ENCODE results near the gene DCAF15.
"Not testable (repeated sequence)": the region's sequence is repeated elsewhere in the genome, so short reads cannot be mapped to it uniquely, and the experiment has no call there.

DCAF15 gene

GRCh38 chr19:13959962-13960862 lies 7.9 kb downstream of the DCAF15 start:
- DNase-seq (ENCODE audit: low read depth in 2 of 2), result no peak

- no peak for DNase-seq (ENCODE audit: low read depth in 2 of 2)
Measured at GRCh38 chr19:13960863-13961784, 8.8 kb downstream of the DCAF15 start.

DNA sequence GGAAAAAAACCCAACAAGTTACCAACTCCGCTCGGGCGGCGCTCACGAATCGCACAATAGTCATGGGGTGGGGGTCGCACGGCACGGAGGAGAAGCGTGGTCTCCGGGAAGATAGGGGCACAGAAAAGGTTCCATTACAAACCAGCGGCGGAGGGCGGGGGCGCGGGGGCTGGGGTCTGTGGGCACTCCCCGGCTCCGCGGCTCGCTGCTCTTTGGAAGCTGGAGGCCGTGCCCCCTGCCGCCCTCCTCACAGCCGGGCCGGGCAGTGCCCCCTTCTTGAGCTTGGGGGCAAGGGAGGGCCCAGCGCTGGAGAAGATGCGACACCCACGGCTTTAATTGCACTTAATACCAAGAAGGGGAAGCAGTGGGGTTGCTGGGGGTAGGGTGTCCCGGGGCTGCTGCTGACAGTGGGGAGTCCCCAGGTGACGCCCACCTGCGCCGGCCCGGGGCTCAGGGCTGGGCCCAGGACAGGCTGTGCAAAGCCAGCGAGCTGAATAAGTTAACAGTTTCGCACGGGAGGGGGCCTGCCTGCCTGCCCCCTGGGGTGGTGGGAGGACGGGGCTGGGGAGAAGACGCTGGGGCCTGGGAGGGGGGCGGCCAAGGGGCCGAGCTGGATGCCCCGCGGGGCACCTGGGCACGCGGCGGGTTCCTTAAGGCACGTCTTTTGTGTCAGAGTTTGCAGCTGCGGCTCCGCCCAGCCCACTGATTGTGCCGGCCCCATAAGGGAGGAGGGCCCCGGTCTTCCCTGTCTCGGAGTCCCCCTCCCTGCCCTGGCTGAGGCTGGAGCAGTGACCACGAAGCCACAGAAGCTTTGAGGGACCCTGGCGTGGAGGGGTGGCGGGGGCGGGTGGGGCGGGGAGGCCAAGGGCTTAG lies 9.8 kb downstream of the DCAF15 start:
- DNase-seq (ENCODE audit: low read depth in 2 of 2), result no peak

- no peak for DNase-seq (ENCODE audit: low read depth in 2 of 2)
Measured at GRCh38 chr19:13962699-13963602, 10.6 kb downstream of the DCAF15 start.

- no peak for DNase-seq (ENCODE audit: low read depth in 2 of 2)
Measured at GRCh38 chr19:13963603-13964105, 11.3 kb downstream of the DCAF15 start.

DNA sequence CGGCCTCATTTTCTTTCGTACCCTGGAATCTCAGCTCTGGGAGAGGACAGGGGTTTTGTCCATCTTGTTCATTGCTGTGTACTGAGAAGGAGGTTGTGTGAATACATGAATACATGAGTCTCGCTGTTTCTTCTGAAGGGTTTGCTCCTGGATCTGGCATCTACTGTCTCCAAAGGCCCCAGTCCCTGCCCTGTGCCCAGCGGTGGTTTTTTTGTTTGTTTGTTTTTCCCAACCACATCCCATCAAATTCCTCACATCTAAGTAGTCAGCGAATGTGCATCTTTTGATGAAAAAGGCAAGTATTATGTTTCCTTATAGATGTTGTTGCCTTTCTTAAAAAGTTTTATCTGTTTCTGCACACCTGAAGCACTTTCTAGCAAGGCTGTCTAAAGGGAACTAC lies 12.5 kb downstream of the DCAF15 start:
- no peak for DNase-seq (ENCODE audit: low read depth in 2 of 2)

DNA sequence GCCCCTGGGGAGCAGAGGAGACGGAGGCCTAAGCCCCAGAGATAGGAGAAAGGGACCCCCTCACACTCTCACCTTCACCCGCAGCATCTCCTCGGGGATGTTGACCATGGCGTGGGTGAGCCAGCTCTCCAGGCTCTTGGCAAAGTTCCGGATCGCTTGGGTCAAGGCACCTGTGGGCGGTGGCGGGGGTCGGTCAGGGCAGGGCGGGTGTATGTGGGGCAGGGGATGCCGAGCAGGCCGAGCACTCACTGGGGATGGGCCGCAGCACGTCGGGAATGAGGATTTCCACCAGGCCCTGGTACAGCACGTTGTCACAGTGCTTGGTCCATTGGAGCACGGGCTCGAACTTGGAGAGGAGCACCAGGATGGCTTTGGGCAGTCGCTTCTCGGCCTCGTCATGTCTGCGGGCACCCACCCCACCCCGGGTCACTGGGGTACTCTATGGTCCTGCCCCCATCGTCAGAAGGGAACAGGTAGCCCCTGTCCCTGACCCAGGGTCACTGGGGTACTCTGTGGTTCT lies 13.1 kb downstream of the DCAF15 start:
- no peak for DNase-seq (ENCODE audit: low read depth in 2 of 2)

- DNase-seq (ENCODE audit: low read depth in 2 of 2), result no peak
Measured at GRCh38 chr19:13965926-13966683, 13.8 kb downstream of the DCAF15 start.

GRCh38 chr19:13966684-13967128 lies 14.4 kb downstream of the DCAF15 start:
- DNase-seq (ENCODE audit: low read depth in 2 of 2), result no peak

DNA sequence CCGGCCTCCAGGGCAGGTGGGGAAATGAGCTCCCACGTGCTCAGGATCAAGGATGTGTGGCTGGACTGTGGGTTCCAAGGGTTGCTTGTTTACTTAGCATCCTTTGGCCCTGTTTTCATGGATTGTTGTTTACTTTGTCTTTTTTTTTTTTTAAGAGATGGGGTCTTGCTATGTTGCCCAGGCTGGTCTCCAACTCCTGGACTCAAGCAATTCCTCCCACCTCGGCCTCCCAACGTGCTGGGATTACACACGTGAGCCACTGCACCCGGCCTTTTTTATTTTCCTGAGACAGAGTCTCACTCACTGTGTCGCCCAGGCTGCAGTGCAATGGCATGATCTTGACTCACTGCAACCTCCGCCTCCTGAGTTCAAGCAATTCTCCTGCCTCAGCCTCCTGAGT lies 14.9 kb downstream of the DCAF15 start:
- not testable (repeated sequence) for DNase-seq (ENCODE audit: low read depth in 2 of 2)

GRCh38 chr19:13968383-13968935 lies 16.1 kb downstream of the DCAF15 start:
- no peak for DNase-seq (ENCODE audit: low read depth in 2 of 2)

DNA sequence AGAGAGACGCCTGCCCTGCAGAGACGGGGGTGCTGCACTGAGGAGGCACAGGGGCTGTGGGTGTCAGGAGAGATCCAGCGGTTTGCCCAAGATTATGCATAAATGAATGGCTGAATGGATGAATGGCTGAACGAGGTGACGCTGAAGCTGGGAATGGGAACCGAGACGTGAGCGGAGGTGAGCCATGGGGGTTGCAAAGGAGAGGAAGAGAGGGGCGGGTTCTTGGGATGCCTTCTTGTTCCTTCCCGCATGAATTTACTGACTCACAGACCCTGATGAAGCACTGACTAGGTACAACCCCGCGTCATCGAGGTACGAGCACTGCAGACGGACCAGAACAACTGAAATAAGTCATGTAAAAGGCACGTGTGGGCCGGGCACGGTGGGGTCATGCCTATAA lies 16.7 kb downstream of the DCAF15 start:
- no peak for DNase-seq (ENCODE audit: low read depth in 2 of 2)

DNA sequence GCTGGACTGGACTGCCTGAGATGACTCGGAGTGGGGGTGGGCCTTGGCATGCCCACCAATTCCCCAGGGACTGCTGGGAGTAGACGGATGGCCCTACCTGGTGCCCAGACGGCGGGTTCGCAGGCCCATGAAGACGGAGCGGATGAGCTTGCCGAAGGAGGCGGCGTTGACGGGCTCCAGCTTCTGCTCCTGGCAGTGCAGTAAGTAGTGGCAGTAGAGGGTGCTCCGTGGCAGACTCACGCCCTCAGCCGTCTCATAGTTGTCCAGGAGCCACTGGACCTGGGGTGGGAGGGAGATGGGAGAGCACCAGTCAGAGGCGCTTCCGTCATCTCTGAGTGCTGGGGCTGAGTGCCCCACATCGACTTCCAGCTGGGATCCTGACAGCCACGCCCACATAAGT lies 17.6 kb downstream of the DCAF15 start:
- DNase-seq (ENCODE audit: low read depth in 2 of 2), result no peak

- not testable (repeated sequence) for DNase-seq (ENCODE audit: low read depth in 2 of 2)
Measured at GRCh38 chr19:13971868-13972267, 19.6 kb downstream of the DCAF15 start.

DNA sequence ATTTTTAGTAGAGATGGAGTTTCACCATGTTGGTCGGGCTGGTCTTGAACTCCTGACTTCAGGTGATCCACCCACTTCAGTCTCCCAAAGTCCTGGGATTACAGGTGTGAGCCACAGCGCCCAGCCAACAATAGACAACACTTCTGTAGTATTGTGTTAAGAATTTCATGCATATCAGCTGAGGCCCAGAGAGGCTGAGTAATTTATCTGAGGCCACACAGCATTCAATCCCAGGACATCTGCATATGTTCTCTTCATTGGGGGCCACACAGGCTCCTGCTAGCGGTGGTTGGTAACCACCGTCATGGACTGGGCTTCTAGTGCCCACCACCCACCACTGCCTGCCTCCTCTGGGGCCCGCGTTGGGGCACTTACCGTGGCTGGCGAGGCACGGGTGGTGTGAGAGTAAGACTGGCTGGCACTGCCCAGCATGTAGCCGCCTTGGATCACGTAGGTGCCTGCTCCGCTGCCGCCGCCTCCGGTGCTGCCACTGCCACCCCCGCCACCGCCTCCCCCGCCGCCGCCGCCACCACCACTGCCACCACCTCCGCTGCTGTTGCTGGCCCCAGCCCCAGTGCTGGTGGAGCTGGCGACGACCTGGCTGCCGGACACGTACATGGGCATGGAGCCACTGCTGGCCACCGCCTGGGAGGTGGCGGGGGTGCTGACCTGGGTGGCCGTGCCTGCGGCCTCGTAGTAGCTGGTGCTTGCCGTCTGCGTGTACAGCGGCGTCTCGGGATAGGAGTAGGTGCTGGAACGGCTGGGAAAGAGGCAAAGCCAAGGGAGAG lies 20.3 kb downstream of the DCAF15 start:
- DNase-seq (ENCODE audit: low read depth in 2 of 2), result no peak

DNA sequence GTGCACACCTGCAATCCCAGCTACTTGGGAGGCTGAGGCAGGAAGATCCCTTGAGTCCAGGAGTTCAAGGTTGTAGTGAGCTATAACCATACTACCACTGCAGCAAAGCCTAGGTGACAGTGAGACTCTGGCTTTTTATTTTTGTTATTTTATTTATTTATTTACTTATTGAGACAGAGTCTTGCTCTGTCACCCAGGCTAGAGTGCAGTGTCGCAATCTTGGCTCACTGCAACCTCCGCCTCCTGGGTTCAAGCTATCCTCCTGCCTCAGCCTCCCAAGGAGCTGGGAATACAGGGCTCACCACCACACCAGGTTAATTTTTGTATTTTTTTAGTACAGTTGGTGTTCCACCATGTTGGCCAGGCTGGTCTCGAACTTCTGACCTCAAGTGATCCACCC lies 21.2 kb downstream of the DCAF15 start:
- not testable (repeated sequence) for DNase-seq (ENCODE audit: low read depth in 2 of 2)

DNA sequence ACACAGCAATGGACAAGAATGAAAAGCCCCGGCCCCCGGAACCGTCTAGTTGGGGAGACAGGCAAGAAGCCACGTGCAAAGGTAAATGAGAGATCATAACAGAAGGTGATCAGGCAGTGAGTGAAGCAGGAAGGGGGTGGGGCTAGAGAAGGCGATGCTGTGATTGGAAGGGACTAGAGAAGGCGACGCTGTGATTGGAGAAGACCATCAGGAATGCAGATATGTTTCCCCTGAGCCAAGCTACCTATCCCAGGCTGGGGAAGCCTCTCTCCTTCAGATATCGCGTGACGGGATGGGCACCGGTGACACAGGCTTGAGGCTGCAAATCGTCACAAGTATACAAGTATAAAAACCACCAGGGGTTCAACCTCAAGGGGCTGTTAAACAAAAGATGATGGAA lies 21.8 kb downstream of the DCAF15 start:
- no peak for DNase-seq (ENCODE audit: low read depth in 2 of 2)

- no peak for DNase-seq (ENCODE audit: low read depth in 2 of 2)
Measured at GRCh38 chr19:13975870-13976269, 23.6 kb downstream of the DCAF15 start.
